NK-92 treated with Interleukin-12 subunit alpha and Interleukin-12 subunit beta, amount 100 ng/mL, for 24 hours (cell line): ENCODE results near the gene SLC2A6.

Experiments used
- DNase-seq: peaks from one replicate; lab custom pipeline; 2025; lab: John Stamatoyannopoulos, UW

Gene SLC2A6

GRCh38 chr9:133515615-133516255, 36.8 kb upstream of the SLC2A6 start:
- DNase-seq = no peak

GRCh38 chr9:133515240-133515610, 36.3 kb upstream of the SLC2A6 start:
- no peak for DNase-seq

DNA sequence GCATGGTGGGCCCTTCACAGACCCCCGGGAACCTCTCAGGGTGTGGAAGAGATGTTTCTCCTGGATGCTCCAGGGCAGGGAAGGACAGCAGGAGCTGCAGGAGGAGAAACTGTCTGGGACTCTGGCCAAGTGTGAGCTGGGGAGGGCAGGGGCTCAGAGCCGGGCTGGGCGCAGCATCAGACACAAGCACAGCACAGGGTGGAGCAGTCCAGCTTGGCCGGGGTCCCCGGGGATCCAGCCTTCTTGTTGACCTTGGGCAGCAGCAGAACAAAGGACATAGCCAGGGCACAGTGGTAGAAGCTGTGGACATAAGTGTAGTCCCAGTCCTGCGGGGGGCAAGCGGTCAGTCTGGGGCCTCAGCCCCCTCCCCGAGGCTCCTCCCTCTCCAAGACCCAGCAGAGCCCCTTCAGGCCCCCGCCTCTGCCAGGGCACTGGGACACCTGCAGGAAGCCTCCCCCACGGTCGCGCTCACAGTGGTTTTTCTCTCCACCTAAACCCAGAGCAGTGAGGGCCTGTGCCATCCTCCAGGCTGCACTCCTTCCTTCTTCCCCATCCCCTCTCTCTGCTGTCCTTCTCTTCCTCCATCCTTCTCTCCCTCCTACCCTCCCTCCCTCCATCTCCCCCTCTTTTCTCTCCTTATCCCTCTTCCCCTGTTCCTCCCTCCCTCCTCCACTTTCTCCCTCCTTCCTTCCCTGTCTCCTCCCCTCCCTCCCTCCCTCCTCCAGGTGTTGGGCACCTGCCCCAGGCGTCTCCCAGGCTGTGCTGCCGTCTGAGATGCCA, 35.8 kb upstream of the SLC2A6 start:
- no peak for DNase-seq

- DNase-seq = no peak
Measured at GRCh38 chr9:133513214-133514100, 34.6 kb upstream of the SLC2A6 start.

DNA sequence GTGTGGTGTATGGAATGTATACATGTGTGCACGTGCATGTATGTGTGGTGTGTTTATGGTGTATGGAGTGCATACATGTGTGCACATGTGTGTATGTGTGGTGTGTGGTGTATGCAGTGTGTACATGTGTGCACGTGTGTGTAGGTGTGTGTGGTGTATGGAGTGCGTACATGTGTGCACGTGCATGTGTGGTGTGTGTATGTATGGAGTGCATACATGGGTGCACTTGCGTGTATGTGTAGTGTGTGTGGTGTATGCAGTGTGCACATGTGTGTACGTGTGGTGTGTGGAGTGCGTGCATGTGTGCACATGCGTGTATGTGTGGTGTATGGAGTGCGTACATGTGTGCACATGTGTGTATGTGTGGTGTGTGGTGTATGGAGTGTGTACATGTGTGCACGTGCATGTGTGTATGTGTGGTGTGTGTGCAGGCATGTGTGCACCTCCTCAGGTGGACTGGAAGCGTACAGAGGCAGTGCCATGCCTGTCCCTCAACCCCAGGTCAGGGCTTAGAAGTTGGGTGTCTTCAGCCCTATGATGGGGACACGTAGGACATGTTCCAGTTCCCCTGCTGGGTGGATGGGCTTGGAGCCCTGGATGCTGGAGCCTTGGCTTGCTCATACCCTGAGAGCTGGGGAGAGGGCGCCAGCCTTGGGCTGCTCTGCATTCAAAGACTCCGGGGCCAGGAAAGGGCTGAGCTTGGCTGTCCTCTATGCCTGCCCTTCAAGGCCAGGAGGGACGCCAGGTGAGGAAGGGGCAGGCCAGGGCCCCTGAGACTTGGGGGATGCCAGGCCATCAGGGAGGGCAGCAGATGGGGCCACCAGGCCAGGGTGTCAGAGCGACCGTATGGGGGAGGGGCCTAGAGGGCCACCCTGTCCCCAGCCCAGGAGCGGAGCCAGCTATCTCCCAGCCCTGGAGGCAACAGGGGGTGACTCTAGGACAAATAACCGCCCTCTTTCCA, 33.6 kb upstream of the SLC2A6 start:
- no peak for DNase-seq

DNA sequence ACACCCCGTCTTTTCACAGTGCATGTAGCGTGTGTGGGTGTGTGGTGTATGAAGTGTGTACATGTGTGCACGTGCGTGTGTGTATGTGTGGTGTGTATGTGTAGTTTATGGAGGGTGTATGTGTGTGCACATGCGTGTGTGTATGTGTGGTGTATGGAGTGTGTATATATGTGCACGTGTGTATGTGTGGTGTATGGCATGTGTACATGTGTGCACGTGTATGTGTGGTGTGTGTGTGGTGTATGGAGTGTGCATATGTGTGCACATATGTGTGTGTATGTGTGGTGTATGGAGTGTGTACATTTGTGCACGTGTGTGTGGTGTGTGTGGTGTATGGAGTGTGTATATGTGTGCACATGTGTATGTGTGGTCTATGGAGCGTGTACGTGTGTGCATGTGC, 32.7 kb upstream of the SLC2A6 start:
- DNase-seq = no peak

GRCh38 chr9:133510926-133511505, 32.1 kb upstream of the SLC2A6 start:
- no peak for DNase-seq

GRCh38 chr9:133509179-133510083, 30.5 kb upstream of the SLC2A6 start:
- DNase-seq = no peak

- no peak for DNase-seq
Measured at GRCh38 chr9:133508046-133508445, 29.1 kb upstream of the SLC2A6 start.

DNA sequence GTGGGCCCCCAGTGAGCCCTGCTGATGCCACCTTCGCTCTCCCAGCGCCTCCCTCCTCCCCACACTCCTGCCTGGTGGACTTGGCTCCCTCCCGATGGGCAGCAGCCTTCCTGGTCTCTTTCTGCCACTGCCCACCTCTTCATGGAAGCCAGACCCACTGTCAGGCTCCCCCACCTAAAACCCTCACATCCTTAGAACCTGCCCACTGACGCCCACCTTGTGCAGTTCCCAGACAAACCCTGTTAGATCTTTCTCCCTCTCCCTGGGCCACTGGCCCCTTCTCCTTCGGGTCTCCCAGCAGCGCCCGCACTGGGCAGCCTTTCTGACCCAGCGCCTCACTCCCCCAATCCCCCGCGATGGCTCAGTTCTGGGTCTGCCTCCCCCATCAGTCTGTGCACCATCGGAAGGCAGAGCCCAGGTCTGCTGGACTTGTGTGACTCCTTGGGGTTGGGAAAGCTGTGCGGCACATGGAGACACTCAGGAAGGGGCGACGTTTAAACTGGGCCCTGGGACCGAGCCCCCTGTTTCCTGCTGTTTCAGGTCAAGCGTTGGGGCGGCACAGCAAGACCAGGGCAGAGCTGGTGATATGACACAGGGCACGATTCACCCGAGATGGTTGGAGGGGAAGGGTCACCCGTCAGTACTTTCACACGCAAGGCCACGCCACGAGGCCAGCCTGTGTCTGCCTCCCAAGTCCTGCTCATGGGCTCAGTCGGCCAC, 28.5 kb upstream of the SLC2A6 start:
- DNase-seq = no peak

GRCh38 chr9:133506653-133507038, 27.7 kb upstream of the SLC2A6 start:
- DNase-seq = no peak

- no peak for DNase-seq
Measured at GRCh38 chr9:133505901-133506652, 27.2 kb upstream of the SLC2A6 start.

- no peak for DNase-seq
Measured at GRCh38 chr9:133505186-133505830, 26.4 kb upstream of the SLC2A6 start.

- DNase-seq = no peak
Measured at GRCh38 chr9:133502112-133502511, 23.2 kb upstream of the SLC2A6 start.

GRCh38 chr9:133499892-133500270, 21.0 kb upstream of the SLC2A6 start:
- no peak for DNase-seq

GRCh38 chr9:133499132-133499891, 20.4 kb upstream of the SLC2A6 start:
- DNase-seq = no peak
